Measurements from ENCODE around the gene ZNF276.

DNA sequence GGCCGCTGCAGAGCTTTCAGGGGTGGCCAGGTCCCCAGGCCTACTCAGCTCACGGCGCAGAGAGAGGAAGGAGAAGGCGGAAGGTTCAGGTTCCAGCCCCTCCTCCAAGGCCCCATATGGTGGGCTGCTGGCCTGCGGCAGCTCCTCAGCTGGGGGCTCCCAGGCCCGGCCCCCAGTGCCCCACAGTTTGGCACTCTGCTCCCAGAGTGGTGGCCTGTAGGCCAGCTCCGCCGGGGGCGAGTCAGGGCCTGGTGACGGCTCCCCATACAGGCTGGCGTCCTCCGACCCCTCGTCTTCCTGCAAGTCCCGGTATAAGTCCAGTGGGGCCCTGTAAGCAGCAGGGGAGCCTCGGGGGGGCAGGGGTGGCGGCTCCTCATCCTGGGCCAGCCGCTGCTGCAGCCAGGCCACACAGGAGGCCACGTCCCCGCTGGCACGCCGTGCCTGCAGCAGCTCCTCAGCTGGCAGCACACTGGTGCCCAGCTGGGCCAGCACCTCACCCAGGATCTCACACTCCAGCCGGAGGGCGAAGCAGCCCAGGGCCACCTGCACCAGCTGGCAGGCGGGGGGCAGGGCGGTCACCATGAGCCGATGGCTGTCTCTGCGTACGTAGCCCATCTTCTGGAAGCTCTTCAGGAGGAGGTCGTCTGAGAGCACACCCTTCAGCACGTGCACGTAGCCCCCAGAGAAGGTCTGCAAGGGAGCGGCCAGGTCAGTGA is 23.6 kb upstream of the ZNF276 start:
- TF ChIP-seq, protein P1, sequence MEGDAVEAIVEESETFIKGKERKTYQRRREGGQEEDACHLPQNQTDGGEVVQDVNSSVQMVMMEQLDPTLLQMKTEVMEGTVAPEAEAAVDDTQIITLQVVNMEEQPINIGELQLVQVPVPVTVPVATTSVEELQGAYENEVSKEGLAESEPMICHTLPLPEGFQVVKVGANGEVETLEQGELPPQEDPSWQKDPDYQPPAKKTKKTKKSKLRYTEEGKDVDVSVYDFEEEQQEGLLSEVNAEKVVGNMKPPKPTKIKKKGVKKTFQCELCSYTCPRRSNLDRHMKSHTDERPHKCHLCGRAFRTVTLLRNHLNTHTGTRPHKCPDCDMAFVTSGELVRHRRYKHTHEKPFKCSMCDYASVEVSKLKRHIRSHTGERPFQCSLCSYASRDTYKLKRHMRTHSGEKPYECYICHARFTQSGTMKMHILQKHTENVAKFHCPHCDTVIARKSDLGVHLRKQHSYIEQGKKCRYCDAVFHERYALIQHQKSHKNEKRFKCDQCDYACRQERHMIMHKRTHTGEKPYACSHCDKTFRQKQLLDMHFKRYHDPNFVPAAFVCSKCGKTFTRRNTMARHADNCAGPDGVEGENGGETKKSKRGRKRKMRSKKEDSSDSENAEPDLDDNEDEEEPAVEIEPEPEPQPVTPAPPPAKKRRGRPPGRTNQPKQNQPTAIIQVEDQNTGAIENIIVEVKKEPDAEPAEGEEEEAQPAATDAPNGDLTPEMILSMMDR (IDR thresholded peaks at IDR 0.05) = no peak
- TF ChIP-seq POLR2A (IDR thresholded peaks at IDR 0.05) (no peak), EP300 (IDR thresholded peaks at IDR 0.05; ENCODE audit: low read depth) (no peak), POLR2AphosphoS5 (IDR thresholded peaks at IDR 0.05) (no peak)
